ENCODE results near the gene SPIRE1.
A peak's percentile ranks its signal among the peaks of the same experiment; 100 is the strongest.
"Not testable (repeated sequence)": the region's sequence is repeated elsewhere in the genome, so short reads cannot be mapped to it uniquely, and the experiment has no call there.

The SPIRE1 gene

DNA sequence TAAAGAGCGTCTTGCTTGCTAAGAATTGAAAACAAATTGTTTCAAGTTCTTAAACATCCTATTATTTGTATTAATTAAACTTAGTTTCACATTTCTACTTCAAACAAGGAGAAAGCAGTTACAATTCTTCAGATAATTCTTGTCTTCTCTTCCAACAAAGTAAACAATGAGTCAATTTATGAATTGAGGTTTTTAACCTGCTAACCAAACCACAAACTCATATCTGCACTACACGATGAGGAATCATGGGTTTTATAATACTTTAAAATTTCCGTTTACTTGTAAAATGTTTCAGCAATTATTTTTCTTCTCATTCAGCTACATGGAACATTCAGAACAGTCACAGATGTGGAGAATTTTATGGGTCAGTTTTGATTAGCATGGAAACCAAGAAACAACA lies 114.2 kb downstream of the SPIRE1 start:
- Histone ChIP-seq H3K36me3 (ENCODE audit: control insufficient read depth, insufficient read depth, low read length, severe bottlenecking) (peaks cover 4% of the 10 kb centered on the region), H3K27me3 (replicated peaks; ENCODE audit: control insufficient read depth, insufficient read depth, low read length) (no peaks in the 10 kb centered on the region), H3K9ac (ENCODE audit: low read length) (no peak overlapping the region), H3K4me3 (ENCODE audit: low read length) (no peak overlapping the region), H3K9me3 (ENCODE audit: control insufficient read depth, low read length) (peaks cover 18% of the 10 kb centered on the region), H3K4me1 (ENCODE audit: control insufficient read depth, insufficient read depth, low read length) (no peaks in the 10 kb centered on the region)
- DNase-seq (ENCODE audit: low read depth) = peak; percentile 4

DNA sequence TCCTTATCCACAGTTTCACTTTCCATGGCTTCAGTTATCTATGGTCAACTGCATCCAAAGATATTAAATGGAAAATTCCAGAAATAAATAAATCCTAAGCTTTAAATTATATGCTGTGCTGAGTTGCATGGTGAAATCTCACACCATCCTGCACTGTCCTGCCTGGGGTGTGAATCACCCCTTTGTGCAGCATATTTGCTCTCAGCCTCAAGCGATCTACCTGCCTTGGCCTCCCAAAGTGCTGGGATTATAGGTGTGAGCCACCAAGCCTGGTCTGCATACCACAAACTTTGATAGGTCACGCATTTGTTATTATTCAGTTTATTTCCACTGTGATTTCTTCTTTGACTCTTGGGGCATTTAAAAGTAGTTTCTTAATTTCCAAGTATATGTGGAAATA lies 117.2 kb downstream of the SPIRE1 start:
- Histone ChIP-seq H3K9me3 (ENCODE audit: control insufficient read depth, low read length) (peaks cover 18% of the 10 kb centered on the region), H3K4me3 (ENCODE audit: low read length) (no peak overlapping the region), H3K4me1 (ENCODE audit: control insufficient read depth, insufficient read depth, low read length) (no peaks in the 10 kb centered on the region), H3K36me3 (ENCODE audit: control insufficient read depth, insufficient read depth, low read length, severe bottlenecking) (peaks cover 4% of the 10 kb centered on the region), H3K9ac (ENCODE audit: low read length) (no peak overlapping the region), H3K27me3 (replicated peaks; ENCODE audit: control insufficient read depth, insufficient read depth, low read length) (no peaks in the 10 kb centered on the region)
- DNase-seq (ENCODE audit: low read depth) = no peak

GRCh38 chr18:12539158-12539557 lies 118.7 kb downstream of the SPIRE1 start:
- H3K27me3 ChIP-seq (replicated peaks; ENCODE audit: control insufficient read depth, insufficient read depth, low read length); DNase-seq (ENCODE audit: low read depth); H3K4me1 ChIP-seq (ENCODE audit: control insufficient read depth, insufficient read depth, low read length); H3K9ac ChIP-seq (ENCODE audit: low read length); H3K36me3 ChIP-seq (ENCODE audit: control insufficient read depth, insufficient read depth, low read length, severe bottlenecking); H3K4me3 ChIP-seq (ENCODE audit: low read length): not testable (repeated sequence)
- peaks cover 18% of the 10 kb centered on the region for H3K9me3 ChIP-seq (ENCODE audit: control insufficient read depth, low read length)

GRCh38 chr18:12534820-12535219 lies 123.1 kb downstream of the SPIRE1 start:
- peaks cover 4% of the 10 kb centered on the region for H3K36me3 ChIP-seq (ENCODE audit: control insufficient read depth, insufficient read depth, low read length, severe bottlenecking)
- no peak overlapping the region for H3K4me3 ChIP-seq (ENCODE audit: low read length)
- no peaks in the 10 kb centered on the region for H3K27me3 ChIP-seq (replicated peaks; ENCODE audit: control insufficient read depth, insufficient read depth, low read length)
- no peak overlapping the region for H3K9ac ChIP-seq (ENCODE audit: low read length)
- H3K4me1 ChIP-seq (ENCODE audit: control insufficient read depth, insufficient read depth, low read length) = no peaks in the 10 kb centered on the region
- DNase-seq (ENCODE audit: low read depth) = no peak
- H3K9me3 ChIP-seq (ENCODE audit: control insufficient read depth, low read length) = no peaks in the 10 kb centered on the region

DNA sequence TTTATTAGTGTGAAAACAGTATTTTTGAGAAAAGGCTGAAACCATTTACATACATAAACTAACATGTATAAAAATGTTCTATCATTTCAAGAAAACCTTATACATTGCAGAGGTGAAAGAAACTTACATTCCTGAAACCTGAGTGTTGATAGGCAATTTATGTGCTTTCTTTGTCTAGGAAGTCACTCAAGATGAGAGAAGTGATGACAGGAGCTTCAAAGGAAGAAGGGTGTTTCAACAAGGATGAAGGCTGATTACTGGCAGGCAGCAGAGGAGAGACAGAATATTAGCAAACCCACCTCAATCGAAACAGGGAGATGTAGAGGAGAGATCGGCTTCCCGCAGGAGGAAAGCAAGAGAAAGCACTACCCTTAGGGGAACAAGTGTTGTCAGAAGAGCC lies 125.2 kb downstream of the SPIRE1 start:
- no peak overlapping the region for H3K9ac ChIP-seq (ENCODE audit: low read length)
- no peaks in the 10 kb centered on the region for H3K27me3 ChIP-seq (replicated peaks; ENCODE audit: control insufficient read depth, insufficient read depth, low read length)
- no peaks in the 10 kb centered on the region for H3K4me1 ChIP-seq (ENCODE audit: control insufficient read depth, insufficient read depth, low read length)
- H3K9me3 ChIP-seq (ENCODE audit: control insufficient read depth, low read length) = no peaks in the 10 kb centered on the region
- DNase-seq (ENCODE audit: low read depth) = no peak
- H3K36me3 ChIP-seq (ENCODE audit: control insufficient read depth, insufficient read depth, low read length, severe bottlenecking) = peaks cover 4% of the 10 kb centered on the region
- no peak overlapping the region for H3K4me3 ChIP-seq (ENCODE audit: low read length)

GRCh38 chr18:12531749-12532148 lies 126.2 kb downstream of the SPIRE1 start:
- Histone ChIP-seq H3K27me3 (replicated peaks; ENCODE audit: control insufficient read depth, insufficient read depth, low read length) (no peaks in the 10 kb centered on the region), H3K4me3 (ENCODE audit: low read length) (no peak overlapping the region), H3K4me1 (ENCODE audit: control insufficient read depth, insufficient read depth, low read length) (no peaks in the 10 kb centered on the region), H3K36me3 (ENCODE audit: control insufficient read depth, insufficient read depth, low read length, severe bottlenecking) (peaks cover 4% of the 10 kb centered on the region), H3K9ac (ENCODE audit: low read length) (no peak overlapping the region), H3K9me3 (ENCODE audit: control insufficient read depth, low read length) (no peaks in the 10 kb centered on the region)
- peak; percentile 30 for DNase-seq (ENCODE audit: low read depth)

- Histone ChIP-seq H3K4me3 (ENCODE audit: low read length) (no peak overlapping the region), H3K9me3 (ENCODE audit: control insufficient read depth, low read length) (no peaks in the 10 kb centered on the region), H3K4me1 (ENCODE audit: control insufficient read depth, insufficient read depth, low read length) (peaks cover 29% of the 10 kb centered on the region), H3K9ac (ENCODE audit: low read length) (no peak overlapping the region), H3K36me3 (ENCODE audit: control insufficient read depth, insufficient read depth, low read length, severe bottlenecking) (no peaks in the 10 kb centered on the region), H3K27me3 (replicated peaks; ENCODE audit: control insufficient read depth, insufficient read depth, low read length) (no peaks in the 10 kb centered on the region)
- DNase-seq (ENCODE audit: low read depth) = no peak
Measured at GRCh38 chr18:12520442-12520992, 137.4 kb downstream of the SPIRE1 start.

DNA sequence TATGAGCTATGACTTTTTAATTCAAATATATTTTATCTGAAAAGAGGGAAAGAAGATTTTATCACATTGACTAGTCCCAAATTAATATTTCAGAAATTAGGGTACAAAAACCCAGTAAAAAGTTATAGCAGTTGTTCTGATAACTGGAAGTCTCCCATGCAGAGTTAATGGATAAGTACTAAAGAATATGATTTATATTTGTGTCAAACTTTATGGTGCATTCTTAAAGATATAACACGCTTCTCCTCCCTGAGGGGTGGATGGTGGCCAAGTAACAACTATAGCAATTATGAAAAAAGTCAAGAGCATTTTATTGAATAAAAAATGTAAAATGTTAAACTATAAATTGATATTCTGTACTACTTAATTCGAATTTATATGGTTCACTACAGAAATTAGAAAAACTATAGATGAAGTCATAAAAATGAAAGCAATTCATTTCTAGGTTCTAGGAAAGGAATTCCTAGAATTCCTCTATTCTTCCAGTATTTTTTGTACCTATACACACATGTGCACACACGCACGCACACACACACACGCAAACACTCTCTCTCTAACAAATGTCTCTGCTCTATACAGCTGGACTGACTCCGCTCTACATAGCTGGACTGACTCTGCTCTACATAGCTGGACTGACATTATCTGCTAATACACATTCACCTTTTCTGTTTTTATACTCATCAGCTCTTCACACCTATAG lies 138.9 kb downstream of the SPIRE1 start:
- Histone ChIP-seq H3K4me3 (ENCODE audit: low read length) (no peak overlapping the region), H3K4me1 (ENCODE audit: control insufficient read depth, insufficient read depth, low read length) (peaks cover 30% of the 10 kb centered on the region), H3K27me3 (replicated peaks; ENCODE audit: control insufficient read depth, insufficient read depth, low read length) (no peaks in the 10 kb centered on the region), H3K9ac (ENCODE audit: low read length) (no peak overlapping the region), H3K36me3 (ENCODE audit: control insufficient read depth, insufficient read depth, low read length, severe bottlenecking) (no peaks in the 10 kb centered on the region), H3K9me3 (ENCODE audit: control insufficient read depth, low read length) (no peaks in the 10 kb centered on the region)
- DNase-seq (ENCODE audit: low read depth) = no peak

GRCh38 chr18:12518326-12518725 lies 139.6 kb downstream of the SPIRE1 start:
- DNase-seq (ENCODE audit: low read depth) = peak; percentile 21
- no peak overlapping the region for H3K9ac ChIP-seq (ENCODE audit: low read length)
- H3K4me3 ChIP-seq (ENCODE audit: low read length) = no peak overlapping the region

GRCh38 chr18:12517142-12517825 lies 140.6 kb downstream of the SPIRE1 start:
- H3K27me3 ChIP-seq (replicated peaks; ENCODE audit: control insufficient read depth, insufficient read depth, low read length) = no peaks in the 10 kb centered on the region
- H3K4me3 ChIP-seq (ENCODE audit: low read length) = no peak overlapping the region
- H3K4me1 ChIP-seq (ENCODE audit: control insufficient read depth, insufficient read depth, low read length) = peaks cover 30% of the 10 kb centered on the region
- H3K9me3 ChIP-seq (ENCODE audit: control insufficient read depth, low read length) = no peaks in the 10 kb centered on the region
- no peak for DNase-seq (ENCODE audit: low read depth)
- no peak overlapping the region for H3K9ac ChIP-seq (ENCODE audit: low read length)
- no peaks in the 10 kb centered on the region for H3K36me3 ChIP-seq (ENCODE audit: control insufficient read depth, insufficient read depth, low read length, severe bottlenecking)

More at GRCh38 chr18:12518326-12518725, 139.6 kb downstream of the SPIRE1 start:
- H3K27me3 ChIP-seq (replicated peaks; ENCODE audit: control insufficient read depth, insufficient read depth, low read length) = no peaks in the 10 kb centered on the region
- H3K4me1 ChIP-seq (ENCODE audit: control insufficient read depth, insufficient read depth, low read length) = peaks cover 30% of the 10 kb centered on the region
- no peaks in the 10 kb centered on the region for H3K36me3 ChIP-seq (ENCODE audit: control insufficient read depth, insufficient read depth, low read length, severe bottlenecking)
- no peaks in the 10 kb centered on the region for H3K9me3 ChIP-seq (ENCODE audit: control insufficient read depth, low read length)

GRCh38 chr18:12516049-12516630 lies 141.8 kb downstream of the SPIRE1 start:
- peaks cover 4% of the 10 kb centered on the region for H3K36me3 ChIP-seq (ENCODE audit: control insufficient read depth, insufficient read depth, low read length, severe bottlenecking)
- DNase-seq (ENCODE audit: low read depth) = no peak
- peaks cover 30% of the 10 kb centered on the region for H3K4me1 ChIP-seq (ENCODE audit: control insufficient read depth, insufficient read depth, low read length)

More at GRCh38 chr18:12516049-12516630, 141.8 kb downstream of the SPIRE1 start:
- Histone ChIP-seq H3K27me3 (replicated peaks; ENCODE audit: control insufficient read depth, insufficient read depth, low read length) (no peaks in the 10 kb centered on the region), H3K9ac (ENCODE audit: low read length) (no peak overlapping the region), H3K9me3 (ENCODE audit: control insufficient read depth, low read length) (no peaks in the 10 kb centered on the region), H3K4me3 (ENCODE audit: low read length) (no peak overlapping the region)
